GM19043 (cell line): ENCODE data around the gene MEIS2.

Experiments used
- ATAC-seq: cut with Tn5 transposase; IDR thresholded peaks from one replicate; pipeline ENCODE4 v1.9.1; 2021; ENCODE audit warnings: low read depth; ENCODE audit not compliant: unreplicated experiment

Gene MEIS2

GRCh38 chr15:36844534-36844998 is 255.8 kb downstream of the MEIS2 start:
- no peak for ATAC-seq

GRCh38 chr15:36843822-36844221 is 256.5 kb downstream of the MEIS2 start:
- no peak for ATAC-seq

GRCh38 chr15:36841193-36841592 is 259.2 kb downstream of the MEIS2 start:
- ATAC-seq: no peak
